HG03045 (cell line): Measurements from ENCODE around the gene PSMB7.

Experiments used
- ATAC-seq: cut with Tn5 transposase; IDR thresholded peaks from one replicate; pipeline ENCODE4 v1.9.1; 2021; ENCODE audit warnings: mild to moderate bottlenecking, moderate library complexity; ENCODE audit not compliant: unreplicated experiment

Gene PSMB7

DNA sequence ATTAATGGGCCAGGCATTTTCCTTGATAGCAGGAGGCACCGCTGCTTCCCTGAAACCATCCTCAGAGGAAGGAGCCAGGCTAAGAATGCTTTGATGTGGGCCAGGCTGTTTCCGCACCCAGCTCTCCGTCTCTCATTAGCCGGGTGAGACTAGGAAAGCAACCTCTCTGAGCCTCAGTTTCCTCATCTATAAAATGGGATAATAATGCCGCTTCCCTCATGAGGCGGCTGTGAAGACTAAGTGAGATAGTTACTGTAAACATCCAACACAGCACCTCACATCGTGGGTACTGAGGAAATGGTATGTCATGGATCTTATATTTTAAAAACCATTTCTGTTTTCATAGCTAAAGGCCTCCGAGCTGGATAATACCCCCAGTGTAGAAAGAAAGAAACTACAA, 111.0 kb downstream of the PSMB7 start:
- ATAC-seq = no peak

DNA sequence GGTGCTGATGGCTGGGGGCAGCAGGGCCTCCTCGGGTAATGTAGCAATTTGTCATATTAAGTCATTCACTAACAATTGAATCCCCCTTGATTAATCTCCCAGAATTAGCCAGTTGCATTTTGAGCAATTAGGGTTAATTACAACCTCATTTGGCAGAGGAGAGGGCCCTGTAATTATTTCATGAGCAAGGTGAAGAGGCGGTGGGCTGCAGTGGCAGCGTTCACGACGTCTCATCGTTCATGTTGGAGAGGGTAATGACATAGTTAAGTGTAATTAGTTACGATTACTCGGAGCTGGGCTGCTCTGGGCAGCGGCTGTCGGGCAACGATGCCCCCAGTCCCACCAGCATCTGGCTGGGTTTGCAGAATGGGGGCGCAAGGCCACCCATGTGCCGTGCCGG, 111.5 kb downstream of the PSMB7 start:
- ATAC-seq = no peak
